ENCODE results near the gene LLGL2. TPM values are rescaled to one million over a fixed set of nuclear protein-coding genes. Genes with fewer than 3 reads are reported as not detected.
A peak's percentile ranks its signal among the peaks of the same experiment; 100 is the strongest.
"Not testable (repeated sequence)": the region's sequence is repeated elsewhere in the genome, so short reads cannot be mapped to it uniquely, and the experiment has no call there.

Gene LLGL2
- total RNA-seq, 2 donors from 2014 or later: 12.0 to 12.8 TPM

GRCh38 chr17:75513641-75514000, 11.9 kb upstream of the LLGL2 start:
- peaks cover 12% of the 10 kb centered on the region in 2 donors for H3K36me3 Mint-ChIP-seq
- DNase-seq (ENCODE audit: low spot score in 2 of 2) (no peak), ATAC-seq (no peak)
- no peaks in the 10 kb centered on the region for H3K9me3 Mint-ChIP-seq
- no peak overlapping the region for H3K27ac Mint-ChIP-seq

- Mint-ChIP-seq H3K36me3 (peaks cover 15 to 17% of the 10 kb centered on the region in 2 donors), H3K9me3 (no peaks in the 10 kb centered on the region), H3K27ac (no peak overlapping the region)
- ATAC-seq (no peak), DNase-seq (ENCODE audit: low spot score in 2 of 2) (no peak)
Measured at GRCh38 chr17:75514299-75514918, 11.1 kb upstream of the LLGL2 start.

- no peaks in the 10 kb centered on the region for H3K9me3 Mint-ChIP-seq
- peaks cover 15 to 17% of the 10 kb centered on the region in 2 donors for H3K36me3 Mint-ChIP-seq
- DNase-seq (ENCODE audit: low spot score in 2 of 2) (no peak), ATAC-seq (no peak)
- H3K27ac Mint-ChIP-seq: no peak overlapping the region
Measured at GRCh38 chr17:75514919-75515495, 10.5 kb upstream of the LLGL2 start.

GRCh38 chr17:75515496-75516254, 9.8 kb upstream of the LLGL2 start, which contains the start of gene CASKIN2:
Gene CASKIN2, minus strand, starts transcription at chr17:75515537. Its CDS starts 1,733 bp downstream, at chr17:75513804.
- H3K9me3 Mint-ChIP-seq: no peaks in the 10 kb centered on the region
- peak; percentile 58 to 69 for ATAC-seq
- H3K27ac Mint-ChIP-seq: no peak within 1 kb of the TSS
- DNase-seq (ENCODE audit: low spot score in 2 of 2): peak; percentile 88 to 90
- H3K36me3 Mint-ChIP-seq: peaks cover 15 to 17% of the 10 kb centered on the region in 2 donors

- DNase-seq (ENCODE audit: low spot score in 2 of 2) (peak; percentile 90 to 98), ATAC-seq (peak; percentile 91 to 92)
- Mint-ChIP-seq H3K36me3 (peaks cover 15 to 17% of the 10 kb centered on the region in 2 donors), H3K27ac (no peak within 1 kb of the TSS), H3K9me3 (no peaks in the 10 kb centered on the region)
Measured at GRCh38 chr17:75516255-75516618, 9.3 kb upstream of the LLGL2 start, which contains the start of gene TSEN54. Gene TSEN54, plus strand, starts transcription at chr17:75516528. Its CDS starts 33 bp downstream, at chr17:75516561.

- ATAC-seq: peak; percentile 17 to 18
- H3K36me3 Mint-ChIP-seq: peaks cover 15 to 17% of the 10 kb centered on the region in 2 donors
- peak in 1 of 2 donors; percentile 47 for DNase-seq (ENCODE audit: low spot score in 2 of 2)
- no peak overlapping the region for H3K27ac Mint-ChIP-seq
- H3K9me3 Mint-ChIP-seq: no peaks in the 10 kb centered on the region
Measured at GRCh38 chr17:75516619-75517296, 8.7 kb upstream of the LLGL2 start.

GRCh38 chr17:75517297-75517865, 8.1 kb upstream of the LLGL2 start:
- peaks cover 15 to 17% of the 10 kb centered on the region in 2 donors for H3K36me3 Mint-ChIP-seq
- peak in 1 of 2 donors; percentile 36 for DNase-seq (ENCODE audit: low spot score in 2 of 2)
- ATAC-seq: no peak
- no peak overlapping the region for H3K27ac Mint-ChIP-seq
- H3K9me3 Mint-ChIP-seq: no peaks in the 10 kb centered on the region

- no peak for DNase-seq (ENCODE audit: low spot score in 2 of 2)
- ATAC-seq: no peak
- Mint-ChIP-seq H3K36me3 (peaks cover 15 to 17% of the 10 kb centered on the region in 2 donors), H3K27ac (no peak overlapping the region), H3K9me3 (no peaks in the 10 kb centered on the region)
Measured at GRCh38 chr17:75518201-75518600, 7.3 kb upstream of the LLGL2 start.

GRCh38 chr17:75518983-75519537, 6.4 kb upstream of the LLGL2 start:
- DNase-seq (ENCODE audit: low spot score in 2 of 2): no peak
- H3K27ac Mint-ChIP-seq: no peak overlapping the region
- ATAC-seq: no peak
- no peaks in the 10 kb centered on the region for H3K9me3 Mint-ChIP-seq
- H3K36me3 Mint-ChIP-seq: peaks cover 15 to 17% of the 10 kb centered on the region in 2 donors

GRCh38 chr17:75520413-75520812, 5.1 kb upstream of the LLGL2 start:
- H3K9me3 Mint-ChIP-seq; DNase-seq (ENCODE audit: low spot score in 2 of 2); H3K27ac Mint-ChIP-seq; ATAC-seq: not testable (repeated sequence)
- H3K36me3 Mint-ChIP-seq: peaks cover 15 to 17% of the 10 kb centered on the region in 2 donors

- Mint-ChIP-seq H3K27ac (no peak overlapping the region), H3K9me3 (no peaks in the 10 kb centered on the region), H3K36me3 (peaks cover 15 to 17% of the 10 kb centered on the region in 2 donors)
- no peak for DNase-seq (ENCODE audit: low spot score in 2 of 2)
- no peak for ATAC-seq
Measured at GRCh38 chr17:75521290-75521689, 4.2 kb upstream of the LLGL2 start.

GRCh38 chr17:75521951-75522727, 3.4 kb upstream of the LLGL2 start:
- H3K27ac Mint-ChIP-seq: peak overlapping the region in 1 of 2 donors; percentile 39
- peaks cover 15 to 17% of the 10 kb centered on the region in 2 donors for H3K36me3 Mint-ChIP-seq
- no peak for DNase-seq (ENCODE audit: low spot score in 2 of 2)
- H3K9me3 Mint-ChIP-seq: no peaks in the 10 kb centered on the region
- ATAC-seq: no peak

GRCh38 chr17:75523647-75524046, 1.9 kb upstream of the LLGL2 start:
- ATAC-seq (no peak), DNase-seq (ENCODE audit: low spot score in 2 of 2) (no peak)
- peaks cover 3 to 5% of the 10 kb centered on the region in 2 donors for H3K36me3 Mint-ChIP-seq
- H3K9me3 Mint-ChIP-seq: no peaks in the 10 kb centered on the region
- H3K27ac Mint-ChIP-seq: no peak overlapping the region

GRCh38 chr17:75524269-75524969, 1.1 kb upstream of the LLGL2 start:
- Mint-ChIP-seq H3K9me3 (no peaks in the 10 kb centered on the region), H3K27ac (no peak overlapping the region), H3K36me3 (no peaks in the 10 kb centered on the region)
- ATAC-seq (no peak), DNase-seq (ENCODE audit: low spot score in 2 of 2) (no peak)

Measured in activated naive CD4-positive, alpha-beta T cell treated with anti-CD3 and anti-CD28 coated beads, Interleukin-2, amount 50 U/mL, for 72 hours (primary cell).